Stomach smooth muscle (tissue), 2 donors: ENCODE measurements around the gene TRIP12.
A peak's percentile ranks its signal among the peaks of the same experiment; 100 is the strongest.

Experiments
- H3K27ac ChIP-seq: one replicate; pipeline ENCODE4 v1.7.0; 2013; ENCODE audit warnings: mild to moderate bottlenecking, low read length, inconsistent platforms
- H3K27me3 ChIP-seq, 2 donors: one replicate each; pipeline ENCODE4 v1.7.0; 2013; ENCODE audit warnings: low read length in 2 of 2; ENCODE audit not compliant: insufficient read depth in 2 of 2, control insufficient read depth in 1 of 2
- H3K36me3 ChIP-seq, 2 donors: one replicate each; pipeline ENCODE4 v1.7.0; 2013; ENCODE audit warnings: low read length in 2 of 2; ENCODE audit not compliant: control insufficient read depth in 2 of 2, insufficient read depth in 2 of 2
- H3K4me1 ChIP-seq: one replicate; pipeline ENCODE4 v1.7.0; 2013; ENCODE audit warnings: low read length; ENCODE audit not compliant: control insufficient read depth, insufficient read depth
- H3K4me3 ChIP-seq, 2 donors: one replicate each; pipeline ENCODE4 v1.7.0; 2013; ENCODE audit warnings: low read length in 2 of 2
- H3K9ac ChIP-seq, 2 donors: one replicate each; pipeline ENCODE4 v1.7.0; 2013; ENCODE audit warnings: low read length in 2 of 2, mild to moderate bottlenecking in 1 of 2
- H3K9me3 ChIP-seq, 2 donors: one replicate each; pipeline ENCODE4 v1.7.0; 2013; ENCODE audit warnings: low read length in 2 of 2; ENCODE audit not compliant: control insufficient read depth in 2 of 2
- donor health status: healthy.
- donor health status: Pancreatic carcinoma.

Gene TRIP12

GRCh38 chr2:229718057-229718456, 203.8 kb downstream of the TRIP12 start:
- peaks cover 14 to 37% of the 10 kb centered on the region in 2 donors for H3K27me3 ChIP-seq
- no peaks in the 10 kb centered on the region for H3K36me3 ChIP-seq
- H3K4me3 ChIP-seq, result no peak overlapping the region
- H3K4me1 ChIP-seq, result peaks cover 12% of the 10 kb centered on the region
- no peak overlapping the region for H3K27ac ChIP-seq
- no peak overlapping the region for H3K9ac ChIP-seq
- no peaks in the 10 kb centered on the region for H3K9me3 ChIP-seq

GRCh38 chr2:229715895-229716507, 205.8 kb downstream of the TRIP12 start:
- Histone ChIP-seq H3K36me3 (no peaks in the 10 kb centered on the region), H3K4me3 (no peak overlapping the region), H3K27me3 (peaks cover 16 to 43% of the 10 kb centered on the region in 2 donors), H3K9me3 (no peaks in the 10 kb centered on the region), H3K4me1 (peaks cover 12% of the 10 kb centered on the region), H3K27ac (no peak overlapping the region), H3K9ac (no peak overlapping the region)

GRCh38 chr2:229714736-229715541, 206.9 kb downstream of the TRIP12 start:
- Histone ChIP-seq H3K36me3 (no peaks in the 10 kb centered on the region), H3K27me3 (peaks cover 18 to 43% of the 10 kb centered on the region in 2 donors), H3K27ac (no peak overlapping the region), H3K4me3 (peak overlapping the region; percentile 16 to 65), H3K9me3 (no peaks in the 10 kb centered on the region), H3K9ac (no peak overlapping the region), H3K4me1 (peaks cover 12% of the 10 kb centered on the region)

- Histone ChIP-seq H3K36me3 (no peaks in the 10 kb centered on the region), H3K4me1 (peaks cover 12% of the 10 kb centered on the region), H3K9me3 (no peaks in the 10 kb centered on the region), H3K4me3 (peak within 1 kb of the TSS; percentile 16 to 65), H3K9ac (no peak within 1 kb of the TSS), H3K27me3 (peaks cover 18 to 43% of the 10 kb centered on the region in 2 donors), H3K27ac (no peak within 1 kb of the TSS)
Observed at GRCh38 chr2:229714080-229714735, 207.6 kb downstream of the TRIP12 start, which contains the start of gene DNER. Gene DNER (minus strand): TSS chr2:229714555. CDS start chr2:229714423, 132 bp downstream.
